ENCODE data around the gene ZP1. TPM values are rescaled to one million over a fixed set of nuclear protein-coding genes. Genes with fewer than 3 reads are reported as not detected.

Gene ZP1
- total and polyA plus RNA-seq, 4 donors: 0.04 TPM; not detected in 3

GRCh38 chr11:60847896-60848295, 19.4 kb upstream of the ZP1 start:
- Histone ChIP-seq H3K9me3 (ENCODE audit: control insufficient read depth in 4 of 4, insufficient read depth in 3 of 4, low read length in 3 of 4) (peaks cover 0 to 3% (median 0%) of the 10 kb centered on the region in 4 donors), H3K27ac (ENCODE audit: low read depth in 1 of 2, low read length in 1 of 2) (no peak overlapping the region), H3K4me3 (no peak overlapping the region), H3K27me3 (ENCODE audit: control insufficient read depth in 3 of 3, insufficient read depth in 3 of 3, low read length in 2 of 3) (no peaks in the 10 kb centered on the region), H3K4me1 (ENCODE audit: control insufficient read depth in 5 of 5, insufficient read depth in 5 of 5, low read length in 5 of 5) (peaks cover 0 to 16% (median 8%) of the 10 kb centered on the region in 5 donors), H3K36me3 (ENCODE audit: control insufficient read depth in 4 of 4, insufficient read depth in 4 of 4, low read length in 4 of 4) (peaks cover 2 to 32% (median 13%) of the 10 kb centered on the region in 4 donors), H3K9ac (ENCODE audit: insufficient read depth in 1 of 2, low read length in 2 of 2) (no peak overlapping the region)
- DNase-seq: no peak
- no peak for TF ChIP-seq CTCF (IDR thresholded peaks at IDR 0.05; ENCODE audit: control extremely low read depth, extremely low read depth)
- WGBS, 2 donors: 89 to 94% methylated on average over 12 of the region's 12 CpGs
- ATAC-seq (ENCODE audit: insufficient read depth, low FRiP score): no peak

DNA sequence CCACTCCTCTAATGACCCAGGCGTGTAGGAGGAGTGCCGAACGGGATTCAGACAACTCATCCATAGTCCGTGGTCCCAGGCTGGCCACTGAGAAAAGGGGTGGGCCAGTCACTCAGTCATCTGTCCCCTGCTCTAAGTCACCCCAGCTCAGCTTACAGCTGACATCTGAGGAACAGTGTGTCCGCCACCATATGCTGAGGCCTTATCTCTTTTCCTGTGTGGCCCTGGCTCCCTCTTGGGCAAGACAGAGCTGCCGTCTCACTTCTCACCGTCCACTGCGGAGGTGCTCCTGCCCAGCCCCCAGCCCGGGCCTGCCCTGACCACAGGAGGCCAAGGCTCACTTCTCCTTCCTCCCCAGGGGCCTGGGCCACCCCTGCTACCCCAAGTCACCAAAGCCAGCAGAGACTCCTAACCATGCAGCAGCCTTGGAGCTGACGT, 18.6 kb upstream of the ZP1 start:
- Histone ChIP-seq H3K27me3 (ENCODE audit: control insufficient read depth in 3 of 3, insufficient read depth in 3 of 3, low read length in 2 of 3) (peaks cover 0 to 7% (median 0%) of the 10 kb centered on the region in 3 donors), H3K36me3 (ENCODE audit: control insufficient read depth in 4 of 4, insufficient read depth in 4 of 4, low read length in 4 of 4) (peaks cover 2 to 32% (median 13%) of the 10 kb centered on the region in 4 donors), H3K9me3 (ENCODE audit: control insufficient read depth in 4 of 4, insufficient read depth in 3 of 4, low read length in 3 of 4) (peaks cover 0 to 3% (median 0%) of the 10 kb centered on the region in 4 donors), H3K4me3 (no peak overlapping the region), H3K9ac (ENCODE audit: insufficient read depth in 1 of 2, low read length in 2 of 2) (no peak overlapping the region), H3K27ac (ENCODE audit: low read depth in 1 of 2, low read length in 1 of 2) (no peak overlapping the region), H3K4me1 (ENCODE audit: control insufficient read depth in 5 of 5, insufficient read depth in 5 of 5, low read length in 5 of 5) (peaks cover 0 to 9% (median under 1%) of the 10 kb centered on the region in 5 donors)
- TF ChIP-seq CTCF (IDR thresholded peaks at IDR 0.05; ENCODE audit: control extremely low read depth, extremely low read depth): no peak
- DNase-seq (no peak), ATAC-seq (ENCODE audit: insufficient read depth, low FRiP score) (no peak)
- whole genome bisulfite sequencing, 2 donors: 78 to 84% methylated on average over 10 of the region's 10 CpGs

- Histone ChIP-seq H3K4me1 (ENCODE audit: control insufficient read depth in 5 of 5, insufficient read depth in 5 of 5, low read length in 5 of 5) (peaks cover 0 to 3% (median 0%) of the 10 kb centered on the region in 5 donors), H3K36me3 (ENCODE audit: control insufficient read depth in 4 of 4, insufficient read depth in 4 of 4, low read length in 4 of 4) (peaks cover 2 to 32% (median 13%) of the 10 kb centered on the region in 4 donors), H3K9me3 (ENCODE audit: control insufficient read depth in 4 of 4, insufficient read depth in 3 of 4, low read length in 3 of 4) (peaks cover 0 to 3% (median 0%) of the 10 kb centered on the region in 4 donors), H3K27ac (ENCODE audit: low read depth in 1 of 2, low read length in 1 of 2) (no peak overlapping the region), H3K27me3 (ENCODE audit: control insufficient read depth in 3 of 3, insufficient read depth in 3 of 3, low read length in 2 of 3) (peaks cover 0 to 15% (median 3%) of the 10 kb centered on the region in 3 donors), H3K9ac (ENCODE audit: insufficient read depth in 1 of 2, low read length in 2 of 2) (no peak overlapping the region), H3K4me3 (no peak overlapping the region)
- 92 to 95% methylated on average over 29 of the region's 29 CpGs for WGBS, 2 donors
- no peak for TF ChIP-seq CTCF (IDR thresholded peaks at IDR 0.05; ENCODE audit: control extremely low read depth, extremely low read depth)
- DNase-seq: no peak
- ATAC-seq (ENCODE audit: insufficient read depth, low FRiP score): no peak
These were observed 17.5 kb upstream of the ZP1 start for GRCh38 chr11:60849641-60850520.

Measured in lung (tissue), 12 donors.